ENCODE results near the gene PTK6.
"Not testable (repeated sequence)": the region's sequence is repeated elsewhere in the genome, so short reads cannot be mapped to it uniquely, and the experiment has no call there.

PTK6 gene

GRCh38 chr20:63525971-63526370, 11.2 kb downstream of the PTK6 start:
- DNase-seq = no peak

- DNase-seq = no peak
These were observed 12.0 kb downstream of the PTK6 start for GRCh38 chr20:63525185-63525584.

- DNase-seq = no peak
These were observed 14.1 kb downstream of the PTK6 start for GRCh38 chr20:63522981-63523611.

- DNase-seq = no peak
These were observed 14.9 kb downstream of the PTK6 start for GRCh38 chr20:63522091-63522868.

GRCh38 chr20:63521602-63522001, 15.6 kb downstream of the PTK6 start:
- DNase-seq = no peak

GRCh38 chr20:63520934-63521601, 16.1 kb downstream of the PTK6 start:
- peak; percentile 80 for DNase-seq

- peak; percentile 90 for DNase-seq
These were observed 16.7 kb downstream of the PTK6 start, which contains the start of gene PPDPF for GRCh38 chr20:63520504-63520933. Gene PPDPF (plus strand): TSS chr20:63520765. CDS start chr20:63521309, 544 bp downstream.

GRCh38 chr20:63519668-63520503, 17.3 kb downstream of the PTK6 start:
- DNase-seq = peak; percentile 64

GRCh38 chr20:63518946-63519667, 18.1 kb downstream of the PTK6 start:
- no peak for DNase-seq

- DNase-seq = no peak
These were observed 18.8 kb downstream of the PTK6 start for GRCh38 chr20:63518351-63518861.

- no peak for DNase-seq
These were observed 19.5 kb downstream of the PTK6 start for GRCh38 chr20:63517376-63518309.

GRCh38 chr20:63514520-63514919, 22.7 kb downstream of the PTK6 start:
- not testable (repeated sequence) for DNase-seq

- DNase-seq = no peak
These were observed 24.0 kb downstream of the PTK6 start for GRCh38 chr20:63513207-63513606.

- DNase-seq = no peak
These were observed 28.1 kb downstream of the PTK6 start for GRCh38 chr20:63509088-63509564.

GRCh38 chr20:63508072-63508768, 29.0 kb downstream of the PTK6 start:
- DNase-seq = no peak

- DNase-seq = no peak
These were observed 30.0 kb downstream of the PTK6 start for GRCh38 chr20:63507083-63507743.

GRCh38 chr20:63505723-63506122, 31.5 kb downstream of the PTK6 start:
- DNase-seq = no peak

- DNase-seq = no peak
These were observed 31.9 kb downstream of the PTK6 start for GRCh38 chr20:63505281-63505680.

- DNase-seq = no peak
These were observed 32.5 kb downstream of the PTK6 start for GRCh38 chr20:63504642-63505041.
